HCT116 (cell line): Measurements from ENCODE around the gene LSAMP. TPM values are rescaled to one million over a fixed set of nuclear protein-coding genes. Genes with fewer than 3 reads are reported as not detected.

Experiments
- ATAC-seq: fragments of 200-7000 bp; cut with Tn5 transposase; 2 replicates; pipeline ENCODE4 v1.9.1; 2020; ENCODE audit warnings: mild to moderate bottlenecking, moderate library complexity
- BruUV-seq: library from RNA; stranded (reverse); fragments of 400-500 nt; replicated peaks from 2 replicates; lab custom pipeline; 2021; lab: Mats Ljungman, UMichigan
- CTCF ChIA-PET: fragments of 300-600 bp; sonication (Branson Sonifier 250); formaldehyde crosslinking; loops from one replicate; lab custom pipeline; 2021; ENCODE audit warnings: antibody characterized with exemption; lab: Charles Lee
- POLR2A ChIA-PET: fragments of 300-600, 350-600 bp; sonication (Branson Sonifier 250); formaldehyde crosslinking; loops from one replicate; lab custom pipeline; 2021; ENCODE audit warnings: antibody characterized with exemption; lab: Charles Lee
- RAD21 ChIA-PET, 2 experiments: fragments of 300-600 bp; sonication (Branson Sonifier 250); formaldehyde crosslinking; loops; one replicate each; lab custom pipeline; 2023; ENCODE audit warnings: low total read pairs in 2 of 2; ENCODE audit not compliant: uncharacterized antibody in 2 of 2, unreplicated experiment in 2 of 2, low non-redundant PET in 1 of 2; lab: Charles Lee
- DNase-seq: peaks from one replicate; pipeline ENCODE4 v3.0.0-alpha.2; 2010; ENCODE audit warnings: low read depth, low spot score
- H2AFZ ChIP-seq: fragments of 200-600 bp; shearing (Covaris generic), sonication (generic); 2 replicates; pipeline ENCODE4 v1.6.1; 2017; ENCODE audit warnings: low read depth, mixed run types, mixed read lengths, antibody characterized with exemption, low read length; ENCODE audit not compliant: poor library complexity, severe bottlenecking
- H3K27ac ChIP-seq: 2 replicates; pipeline ENCODE4 v1.5.1; 2012; ENCODE audit warnings: low read depth, low read length
- H3K27me3 ChIP-seq: fragments of 200-600 bp; sonication (generic); 2 replicates; pipeline ENCODE4 v1.6.1; 2016; ENCODE audit warnings: mixed run types, low read length, mixed read lengths; ENCODE audit not compliant: insufficient read depth
- H3K36me3 ChIP-seq, 2 experiments: fragments of 200-500 bp in 1 of 2; fragments of 200-600 bp in 1 of 2; sonication (Bioruptor generic) in 1 of 2; sonication (generic) in 1 of 2; 2 replicates each; pipeline versions ENCODE4 v1.5.1 to v1.6.1; 2014 to 2016; ENCODE audit warnings: low read length in 2 of 2, inconsistent platforms in 1 of 2, mixed read lengths in 1 of 2, mixed run types in 1 of 2; ENCODE audit not compliant: insufficient read depth in 2 of 2, control insufficient read depth in 1 of 2
- H3K4me1 ChIP-seq, 2 experiments: fragments of 200-600 bp in 1 of 2; sonication (generic) in 1 of 2; 2 replicates each; pipeline versions ENCODE4 v1.5.1 to v1.6.1; 2012 to 2017; ENCODE audit warnings: low read length in 2 of 2, inconsistent platforms in 1 of 2, mild to moderate bottlenecking in 1 of 2, mixed read lengths in 1 of 2, mixed run types in 1 of 2, moderate library complexity in 1 of 2; ENCODE audit not compliant: insufficient read depth in 2 of 2, control insufficient read depth in 1 of 2
- H3K4me2 ChIP-seq: fragments of 200-600 bp; sonication (generic); 2 replicates; pipeline ENCODE4 v1.6.1; 2017; ENCODE audit warnings: mixed run types, low read length, mixed read lengths
- H3K4me3 ChIP-seq, 2 experiments: fragments of 200-600 bp in 1 of 2; sonication (generic) in 1 of 2; replicated peaks in 1 of 2; 2 replicates each; pipeline ENCODE4 v1.5.1; 2011 to 2016; ENCODE audit warnings: low read length in 2 of 2, control low read depth in 1 of 2, low read depth in 1 of 2, mild to moderate bottlenecking in 1 of 2, mixed read lengths in 1 of 2, mixed run types in 1 of 2
- H3K79me2 ChIP-seq: fragments of 200-600 bp; sonication (generic); 2 replicates; pipeline ENCODE4 v1.6.1; 2017; ENCODE audit warnings: mild to moderate bottlenecking, mixed run types, low read length, moderate library complexity, mixed read lengths; ENCODE audit not compliant: insufficient read depth
- H3K9ac ChIP-seq: fragments of 200-600 bp; sonication (generic); 2 replicates; pipeline ENCODE4 v1.6.1; 2016; ENCODE audit warnings: low read length, mixed read lengths
- H3K9me2 ChIP-seq: fragments of 200-600 bp; sonication (generic), shearing (Covaris generic); 2 replicates; pipeline ENCODE4 v1.6.1; 2017; ENCODE audit warnings: mixed run types, mild to moderate bottlenecking, moderate library complexity; ENCODE audit not compliant: insufficient read depth
- H3K9me3 ChIP-seq, 2 experiments: fragments of 200-500 bp in 1 of 2; fragments of 200-600 bp in 1 of 2; sonication (Bioruptor generic) in 1 of 2; sonication (generic) in 1 of 2; 2 replicates each; pipeline ENCODE4 v1.6.1; 2014 to 2017; ENCODE audit warnings: low read length in 2 of 2, mixed read lengths in 2 of 2, inconsistent platforms in 1 of 2, low read depth in 1 of 2, mild to moderate bottlenecking in 1 of 2, mixed run types in 1 of 2, moderate library complexity in 1 of 2; ENCODE audit not compliant: control insufficient read depth in 1 of 2, insufficient read depth in 1 of 2
- H4K20me1 ChIP-seq: fragments of 200-600 bp; sonication (generic), shearing (Covaris generic); 2 replicates; pipeline ENCODE4 v1.6.1; 2017; ENCODE audit warnings: mixed run types, mild to moderate bottlenecking, moderate library complexity; ENCODE audit not compliant: insufficient read depth
- CBX3 ChIP-seq: IDR thresholded peaks from 2 replicates; pipeline ENCODE4 v1.6.1; 2012; ENCODE audit warnings: low read depth
- CEBPB ChIP-seq: IDR thresholded peaks from 2 replicates; pipeline ENCODE4 v1.6.1; 2012; ENCODE audit warnings: low read depth
- FOSL1 ChIP-seq: IDR thresholded peaks from 2 replicates; pipeline ENCODE4 v1.6.1; 2012; ENCODE audit warnings: low read depth
- JUND ChIP-seq: IDR thresholded peaks from 2 replicates; pipeline ENCODE4 v1.6.1; 2012
- POLR2AphosphoS5 ChIP-seq: IDR thresholded peaks from 2 replicates; pipeline ENCODE4 v1.6.1; 2011; ENCODE audit warnings: mild to moderate bottlenecking, low read depth, low read length, moderate library complexity
- RAD21 ChIP-seq: IDR thresholded peaks from 2 replicates; pipeline ENCODE4 v1.6.1; 2012; ENCODE audit warnings: low read depth, mild to moderate bottlenecking
- SP1 ChIP-seq: IDR thresholded peaks from 2 replicates; pipeline ENCODE4 v1.6.1; 2012; ENCODE audit warnings: low read depth
- SRF ChIP-seq: IDR thresholded peaks from 2 replicates; pipeline ENCODE4 v1.6.1; 2012; ENCODE audit warnings: low read depth
- TCF7L2 ChIP-seq: IDR thresholded peaks from 2 replicates; pipeline ENCODE4 v1.7.0; 2011; ENCODE audit warnings: borderline replicate concordance, inconsistent platforms; ENCODE audit not compliant: insufficient read depth, insufficient read length; ENCODE audit errors: extremely low read depth
- YY1 ChIP-seq: IDR thresholded peaks from 2 replicates; pipeline ENCODE4 v1.6.1; 2011; ENCODE audit warnings: low read length, low read depth, moderate library complexity, mild to moderate bottlenecking; ENCODE audit not compliant: insufficient replicate concordance; ENCODE audit errors: extremely low read depth
- ZFX ChIP-seq: fragments of 450-650 bp; IDR thresholded peaks from 2 replicates; pipeline ENCODE4 v1.6.1; 2017
- intact Hi-C: fragments of 100-400 bp; cut with micrococcal nuclease; formaldehyde crosslinking; loops from 2 replicates; pipeline ENCODE4 v1.10.0; 2022
- total RNA-seq: library from RNA; stranded (reverse); gene quantifications from one replicate; pipeline ENCODE4 v1.2.1, GENCODE V29; 2021; ENCODE audit not compliant: unreplicated experiment
- TF ChIP-seq, protein P1 (sequence below), 3 experiments: fragments of 200-600 bp in 1 of 3; sonication (generic) in 1 of 3; IDR thresholded peaks in 2 of 3; conservative IDR thresholded peaks in 1 of 3; 2 replicates each; pipeline ENCODE4 v1.5.1; 2012 to 2017; ENCODE audit warnings: low read depth in 2 of 3, low read length in 2 of 3, antibody characterized with exemption in 1 of 3, borderline replicate concordance in 1 of 3, control low read depth in 1 of 3, mild to moderate bottlenecking in 1 of 3, mixed read lengths in 1 of 3, mixed run types in 1 of 3, moderate library complexity in 1 of 3; ENCODE audit not compliant: insufficient read depth in 1 of 3
- TF ChIP-seq, protein P2 (sequence below): IDR thresholded peaks from 2 replicates; pipeline ENCODE4 v1.6.1; 2012; ENCODE audit warnings: low read depth
- TF ChIP-seq, protein P3 (sequence below): IDR thresholded peaks from 2 replicates; pipeline ENCODE4 v1.6.1; 2011; ENCODE audit warnings: mild to moderate bottlenecking, low read length, moderate library complexity; ENCODE audit not compliant: insufficient replicate concordance; ENCODE audit errors: extremely low read depth

Gene LSAMP
- total RNA-seq, 1 experiment from 2014 or later: 0.25 TPM

DNA sequence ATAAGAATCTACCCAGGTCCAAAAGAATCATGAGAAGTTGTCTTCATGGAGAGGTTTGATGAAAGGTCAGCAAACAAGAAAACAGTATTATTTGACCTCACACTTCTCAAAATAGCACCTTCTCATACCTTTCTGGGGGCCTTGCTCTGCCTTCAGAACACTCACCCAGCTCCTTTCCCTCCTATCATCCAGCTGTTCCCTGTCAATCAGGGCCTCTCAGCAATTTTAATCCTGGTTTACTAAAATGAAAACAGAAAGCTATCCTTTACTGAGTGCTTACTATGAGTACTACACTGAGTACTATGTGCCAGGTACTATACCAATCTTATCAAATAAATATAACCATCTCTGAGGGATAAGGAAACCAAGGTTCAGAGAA lies 683.4 kb downstream of the LSAMP start:
- Histone ChIP-seq H3K27me3 (no peaks in the 10 kb centered on the region), H3K9me2 (no peaks in the 10 kb centered on the region), H3K4me2 (no peak overlapping the region), H3K27ac (no peak overlapping the region), H3K9me3 (no peaks in the 10 kb centered on the region), H3K4me1 (peaks cover 2 to 10% of the 10 kb centered on the region in 2 experiments; a peak in 3 of 4 replicates), H3K4me3 (no peak overlapping the region), H3K36me3 (no peaks in the 10 kb centered on the region), H4K20me1 (no peaks in the 10 kb centered on the region), H2AFZ (no peak overlapping the region), H3K9ac (no peak overlapping the region), H3K79me2 (no peaks in the 10 kb centered on the region)
- no TSS peak for BruUV-seq
- no peak for DNase-seq
- intact Hi-C loops: no loop called here
- ChIA-PET CTCF (no interaction called here), RAD21 (no interaction called here), POLR2A (no interaction called here)
- ATAC-seq: no peak
- TF ChIP-seq POLR2AphosphoS5 (no peak), CBX3 (no peak), YY1 (no peak), SRF (no peak), JUND (no peak)

DNA sequence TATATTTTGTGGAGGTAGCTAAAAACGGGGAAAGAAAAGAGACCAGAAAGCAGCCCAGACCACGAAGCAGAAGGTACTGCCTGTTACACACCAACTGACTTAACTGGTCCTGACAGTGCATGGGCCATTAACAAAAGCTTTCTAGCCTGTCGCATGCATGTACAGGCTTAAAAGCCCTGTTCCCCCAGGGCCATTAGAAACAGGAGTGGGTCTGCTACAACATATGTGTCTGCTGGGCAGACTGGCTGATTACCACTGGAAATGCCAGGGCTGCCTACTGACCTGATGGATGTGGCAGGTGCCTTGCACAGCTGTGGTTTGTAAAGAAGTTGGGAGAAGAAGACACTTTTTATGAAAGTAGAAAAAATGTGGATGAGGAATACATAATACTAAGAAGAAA lies 684.6 kb downstream of the LSAMP start:
- CTCF ChIA-PET: no interaction called here
- no peak for TF ChIP-seq POLR2AphosphoS5
- TF ChIP-seq ZFX: no peak
- TF ChIP-seq FOSL1: no peak
- no peak for TF ChIP-seq RAD21
- TF ChIP-seq TCF7L2: no peak
- no peak for TF ChIP-seq SRF
- TF ChIP-seq, protein P1, sequence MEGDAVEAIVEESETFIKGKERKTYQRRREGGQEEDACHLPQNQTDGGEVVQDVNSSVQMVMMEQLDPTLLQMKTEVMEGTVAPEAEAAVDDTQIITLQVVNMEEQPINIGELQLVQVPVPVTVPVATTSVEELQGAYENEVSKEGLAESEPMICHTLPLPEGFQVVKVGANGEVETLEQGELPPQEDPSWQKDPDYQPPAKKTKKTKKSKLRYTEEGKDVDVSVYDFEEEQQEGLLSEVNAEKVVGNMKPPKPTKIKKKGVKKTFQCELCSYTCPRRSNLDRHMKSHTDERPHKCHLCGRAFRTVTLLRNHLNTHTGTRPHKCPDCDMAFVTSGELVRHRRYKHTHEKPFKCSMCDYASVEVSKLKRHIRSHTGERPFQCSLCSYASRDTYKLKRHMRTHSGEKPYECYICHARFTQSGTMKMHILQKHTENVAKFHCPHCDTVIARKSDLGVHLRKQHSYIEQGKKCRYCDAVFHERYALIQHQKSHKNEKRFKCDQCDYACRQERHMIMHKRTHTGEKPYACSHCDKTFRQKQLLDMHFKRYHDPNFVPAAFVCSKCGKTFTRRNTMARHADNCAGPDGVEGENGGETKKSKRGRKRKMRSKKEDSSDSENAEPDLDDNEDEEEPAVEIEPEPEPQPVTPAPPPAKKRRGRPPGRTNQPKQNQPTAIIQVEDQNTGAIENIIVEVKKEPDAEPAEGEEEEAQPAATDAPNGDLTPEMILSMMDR (IDR thresholded peaks at IDR 0.05 in 2 of 3, conservative IDR thresholded peaks at IDR 0.05 in 1 of 3; ENCODE audit: borderline replicate concordance in 1 of 3, insufficient read depth in 1 of 3, low read depth in 2 of 3, low read length in 2 of 3): no peak
- TF ChIP-seq, protein P2, sequence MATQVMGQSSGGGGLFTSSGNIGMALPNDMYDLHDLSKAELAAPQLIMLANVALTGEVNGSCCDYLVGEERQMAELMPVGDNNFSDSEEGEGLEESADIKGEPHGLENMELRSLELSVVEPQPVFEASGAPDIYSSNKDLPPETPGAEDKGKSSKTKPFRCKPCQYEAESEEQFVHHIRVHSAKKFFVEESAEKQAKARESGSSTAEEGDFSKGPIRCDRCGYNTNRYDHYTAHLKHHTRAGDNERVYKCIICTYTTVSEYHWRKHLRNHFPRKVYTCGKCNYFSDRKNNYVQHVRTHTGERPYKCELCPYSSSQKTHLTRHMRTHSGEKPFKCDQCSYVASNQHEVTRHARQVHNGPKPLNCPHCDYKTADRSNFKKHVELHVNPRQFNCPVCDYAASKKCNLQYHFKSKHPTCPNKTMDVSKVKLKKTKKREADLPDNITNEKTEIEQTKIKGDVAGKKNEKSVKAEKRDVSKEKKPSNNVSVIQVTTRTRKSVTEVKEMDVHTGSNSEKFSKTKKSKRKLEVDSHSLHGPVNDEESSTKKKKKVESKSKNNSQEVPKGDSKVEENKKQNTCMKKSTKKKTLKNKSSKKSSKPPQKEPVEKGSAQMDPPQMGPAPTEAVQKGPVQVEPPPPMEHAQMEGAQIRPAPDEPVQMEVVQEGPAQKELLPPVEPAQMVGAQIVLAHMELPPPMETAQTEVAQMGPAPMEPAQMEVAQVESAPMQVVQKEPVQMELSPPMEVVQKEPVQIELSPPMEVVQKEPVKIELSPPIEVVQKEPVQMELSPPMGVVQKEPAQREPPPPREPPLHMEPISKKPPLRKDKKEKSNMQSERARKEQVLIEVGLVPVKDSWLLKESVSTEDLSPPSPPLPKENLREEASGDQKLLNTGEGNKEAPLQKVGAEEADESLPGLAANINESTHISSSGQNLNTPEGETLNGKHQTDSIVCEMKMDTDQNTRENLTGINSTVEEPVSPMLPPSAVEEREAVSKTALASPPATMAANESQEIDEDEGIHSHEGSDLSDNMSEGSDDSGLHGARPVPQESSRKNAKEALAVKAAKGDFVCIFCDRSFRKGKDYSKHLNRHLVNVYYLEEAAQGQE: no peak
- TF ChIP-seq, protein P3, sequence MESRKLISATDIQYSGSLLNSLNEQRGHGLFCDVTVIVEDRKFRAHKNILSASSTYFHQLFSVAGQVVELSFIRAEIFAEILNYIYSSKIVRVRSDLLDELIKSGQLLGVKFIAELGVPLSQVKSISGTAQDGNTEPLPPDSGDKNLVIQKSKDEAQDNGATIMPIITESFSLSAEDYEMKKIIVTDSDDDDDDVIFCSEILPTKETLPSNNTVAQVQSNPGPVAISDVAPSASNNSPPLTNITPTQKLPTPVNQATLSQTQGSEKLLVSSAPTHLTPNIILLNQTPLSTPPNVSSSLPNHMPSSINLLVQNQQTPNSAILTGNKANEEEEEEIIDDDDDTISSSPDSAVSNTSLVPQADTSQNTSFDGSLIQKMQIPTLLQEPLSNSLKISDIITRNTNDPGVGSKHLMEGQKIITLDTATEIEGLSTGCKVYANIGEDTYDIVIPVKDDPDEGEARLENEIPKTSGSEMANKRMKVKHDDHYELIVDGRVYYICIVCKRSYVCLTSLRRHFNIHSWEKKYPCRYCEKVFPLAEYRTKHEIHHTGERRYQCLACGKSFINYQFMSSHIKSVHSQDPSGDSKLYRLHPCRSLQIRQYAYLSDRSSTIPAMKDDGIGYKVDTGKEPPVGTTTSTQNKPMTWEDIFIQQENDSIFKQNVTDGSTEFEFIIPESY: no peak
- no peak for TF ChIP-seq CEBPB
- TF ChIP-seq YY1: no peak
- no peak for TF ChIP-seq SP1

More for the DNA sequence above, 684.6 kb downstream of the LSAMP start:
- Histone ChIP-seq H3K4me2 (no peak overlapping the region), H3K9ac (no peak overlapping the region), H3K4me3 (no peak overlapping the region), H2AFZ (no peak overlapping the region), H3K79me2 (no peaks in the 10 kb centered on the region), H3K9me3 (no peaks in the 10 kb centered on the region), H4K20me1 (no peaks in the 10 kb centered on the region), H3K27ac (no peak overlapping the region), H3K9me2 (no peaks in the 10 kb centered on the region), H3K36me3 (no peaks in the 10 kb centered on the region), H3K27me3 (no peaks in the 10 kb centered on the region), H3K4me1 (no peaks in the 10 kb centered on the region)
- POLR2A ChIA-PET: no interaction called here
- intact Hi-C loops: no loop called here
- no peak for ATAC-seq
- no TSS peak for BruUV-seq
- no peak for DNase-seq
- RAD21 ChIA-PET: no interaction called here
